ENCODE data around the gene CD8B2.

CD8B2 gene

DNA sequence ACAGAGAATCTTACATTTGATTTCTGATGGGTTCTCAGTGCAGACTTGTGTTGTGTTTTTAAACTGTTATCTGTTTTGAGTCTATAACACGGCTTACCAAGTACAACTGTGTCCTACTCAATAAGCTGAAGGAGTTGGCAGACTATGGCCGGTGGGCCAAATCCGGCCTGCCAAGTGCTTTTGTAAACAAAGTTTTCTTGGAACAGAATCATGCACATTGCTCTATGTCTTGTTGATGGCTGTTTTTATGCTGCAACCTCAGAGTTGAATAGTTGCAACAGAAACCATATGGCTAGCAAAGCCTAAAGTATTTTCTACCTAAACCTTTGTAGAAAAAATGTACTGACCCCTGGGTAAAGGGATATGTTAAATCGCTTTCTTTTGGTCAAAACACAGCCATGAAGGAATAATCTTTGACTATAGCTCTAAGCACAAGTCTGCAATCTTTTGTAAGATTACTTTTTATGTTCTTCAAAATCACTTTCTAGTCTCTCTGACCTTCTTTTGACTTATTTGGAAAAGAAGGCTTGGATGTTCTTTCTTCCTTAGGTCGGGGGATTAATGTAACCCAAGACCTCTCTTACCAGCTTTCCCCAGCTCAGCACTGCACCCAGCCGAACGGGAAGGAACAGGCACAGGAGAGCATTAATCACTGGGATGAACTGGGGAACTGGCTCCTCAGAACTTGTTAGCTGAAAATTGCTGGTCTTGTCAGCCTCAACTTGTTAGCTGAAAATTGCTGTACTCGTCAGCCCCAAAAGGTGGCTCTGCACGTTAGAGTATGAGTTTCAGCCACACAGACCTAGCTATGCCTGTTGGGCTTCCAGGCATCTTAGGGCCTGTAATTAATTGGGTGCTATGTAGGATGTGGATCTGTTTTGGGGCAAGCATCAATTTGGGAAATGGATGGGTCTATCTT, 75.4 kb downstream of the CD8B2 start:
- TF ChIP-seq GATA2 (IDR thresholded peaks at IDR 0.05; ENCODE audit: low read depth, low read length) (no peak), GATA3 (IDR thresholded peaks at IDR 0.05; ENCODE audit: low read depth, low read length) (no peak)

DNA sequence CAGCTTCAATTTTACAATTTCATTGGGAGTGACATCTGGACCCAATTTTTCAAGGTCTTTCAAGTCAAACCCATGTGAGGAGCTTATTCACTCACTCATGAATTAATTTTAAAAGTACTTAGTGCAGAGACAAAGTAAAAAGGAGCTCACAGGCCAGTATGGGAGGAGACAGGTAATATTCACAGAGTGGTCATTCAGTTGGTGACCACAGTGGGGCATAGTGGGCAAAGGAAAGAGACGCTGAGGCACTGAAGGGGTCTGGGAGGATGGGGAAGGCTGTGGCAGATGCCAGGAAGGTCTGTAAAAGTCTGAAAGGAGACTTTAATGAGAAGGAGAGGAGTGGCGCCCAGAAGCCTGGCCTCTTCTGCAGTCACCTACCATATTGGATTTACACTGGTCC, 76.0 kb downstream of the CD8B2 start:
- TF ChIP-seq GATA3 (IDR thresholded peaks at IDR 0.05; ENCODE audit: low read depth, low read length), result no peak

DNA sequence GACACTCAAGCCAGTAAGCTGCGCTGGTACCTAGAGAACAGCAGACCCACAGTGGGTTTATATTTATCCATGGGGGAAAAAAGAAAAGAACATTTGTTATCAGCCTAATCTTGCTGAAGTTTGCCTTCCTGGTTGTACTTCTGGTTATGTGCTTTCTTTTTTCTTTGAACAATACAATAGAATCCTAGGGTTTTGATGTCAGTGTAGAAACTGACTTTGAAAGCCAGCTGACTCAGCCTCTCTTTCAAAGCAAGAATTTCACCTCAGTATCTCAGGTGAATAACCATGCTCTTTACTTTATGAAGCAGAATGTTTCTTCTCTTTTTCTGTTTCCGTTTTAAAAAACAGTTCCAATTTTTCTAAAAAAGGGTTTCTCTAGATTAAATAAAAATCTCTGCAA, 78.4 kb downstream of the CD8B2 start:
- TF ChIP-seq GATA3 (IDR thresholded peaks at IDR 0.05; ENCODE audit: low read depth, low read length), result no peak

DNA sequence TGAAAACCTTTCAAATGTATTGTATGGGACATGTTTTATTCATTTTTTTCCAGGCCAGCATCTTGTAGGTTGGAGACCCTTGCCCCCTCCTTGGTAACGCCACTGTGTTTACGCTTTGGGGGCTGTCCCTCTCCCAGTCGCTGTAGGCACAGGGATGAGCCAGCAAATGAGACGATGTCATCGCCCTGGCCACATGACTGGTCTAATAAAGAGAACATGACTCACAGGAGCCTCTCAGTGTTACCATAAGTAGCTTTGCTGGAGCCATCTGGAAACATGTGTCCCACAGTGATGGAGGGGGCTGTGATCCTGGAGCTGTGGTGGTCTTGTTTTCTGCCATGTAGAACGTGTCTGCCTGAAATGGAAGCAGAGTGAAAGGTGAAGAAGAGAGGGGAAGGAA, 78.9 kb downstream of the CD8B2 start:
- TF ChIP-seq GATA2 (IDR thresholded peaks at IDR 0.05; ENCODE audit: low read depth, low read length) (no peak), GATA3 (IDR thresholded peaks at IDR 0.05; ENCODE audit: low read depth, low read length) (no peak)

DNA sequence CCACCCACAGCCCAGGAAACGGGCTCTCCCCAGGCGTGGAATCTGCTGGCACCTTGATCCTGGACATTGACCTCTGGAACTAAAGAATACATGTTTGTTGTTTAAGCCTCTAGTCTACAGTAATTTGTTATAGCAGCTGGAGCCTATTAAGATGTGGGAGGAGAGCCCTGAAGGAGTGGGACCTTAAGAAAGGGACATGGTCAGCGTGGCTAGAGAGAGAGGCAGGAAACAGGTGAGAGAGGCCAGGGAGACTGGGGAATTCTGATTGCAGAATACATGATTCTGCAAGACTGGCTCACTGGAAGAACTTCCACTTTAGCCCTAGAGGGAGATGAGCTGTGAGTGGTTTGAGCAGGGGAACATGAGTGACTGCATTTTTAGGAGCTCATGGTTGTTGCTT, 83.2 kb downstream of the CD8B2 start:
- TF ChIP-seq GATA2 (IDR thresholded peaks at IDR 0.05; ENCODE audit: low read depth, low read length) (no peak), GATA3 (IDR thresholded peaks at IDR 0.05; ENCODE audit: low read depth, low read length) (no peak)

Data from SH-SY5Y (cell line).